Suprapubic skin (tissue), 4 donors: ENCODE measurements around the gene ANKLE2. TPM values are rescaled to one million over a fixed set of nuclear protein-coding genes. Genes with fewer than 3 reads are reported as not detected.

Experiments used
- DNase-seq, 2 donors: peaks; one replicate each; pipeline ENCODE4 v3.0.0-alpha.2; 2019; ENCODE audit warnings: low spot score in 2 of 2
- H3K27ac ChIP-seq: fragments of 200-600 bp; sonication (generic); one replicate; pipeline ENCODE4 v1.5.1; 2019
- H3K27me3 ChIP-seq: fragments of 200-600 bp; sonication (generic); one replicate; pipeline ENCODE4 v1.5.1; 2019
- H3K36me3 ChIP-seq: fragments of 200-600 bp; sonication (generic); one replicate; pipeline ENCODE4 v1.5.1; 2019
- H3K4me1 ChIP-seq: fragments of 200-600 bp; sonication (generic); one replicate; pipeline ENCODE4 v1.5.1; 2019
- H3K4me3 ChIP-seq: fragments of 200-600 bp; sonication (generic); one replicate; pipeline ENCODE4 v1.5.1; 2019; ENCODE audit warnings: mild to moderate bottlenecking
- H3K9me3 ChIP-seq: fragments of 200-600 bp; sonication (generic); one replicate; pipeline ENCODE4 v1.5.1; 2019
- EP300 ChIP-seq: sonication (generic); formaldehyde crosslinking; IDR thresholded peaks from one replicate; pipeline ENCODE4 v1.6.1; 2017; ENCODE audit warnings: antibody characterized with exemption
- POLR2A ChIP-seq, 2 donors: fragments of 450-650 bp; IDR thresholded peaks; one replicate each; pipeline ENCODE4 v1.6.1; 2017; ENCODE audit warnings: antibody characterized with exemption in 2 of 2, mild to moderate bottlenecking in 2 of 2, moderate library complexity in 2 of 2
- POLR2AphosphoS5 ChIP-seq, 3 donors: sonication (generic); formaldehyde crosslinking; IDR thresholded peaks; one replicate each; pipeline ENCODE4 v1.6.1; 2017; ENCODE audit warnings: antibody characterized with exemption in 3 of 3
- WGBS: methylation state at CpG from one replicate; pipeline ENCODE4 v1.1.5; 2018; 5-methylcytosine and 5-hydroxymethylcytosine counted together
- total RNA-seq, 4 donors: library from RNA; depleted of rRNA; stranded (reverse); fragments of >200 nt; gene quantifications; one replicate each; pipeline ENCODE4 v1.1.0, GENCODE V29; 2016
- TF ChIP-seq, protein P1 (sequence below), 2 donors: fragments of 200-600 bp in 1 of 2; fragments of 450-650 bp in 1 of 2; sonication (generic) in 1 of 2; IDR thresholded peaks; one replicate each; pipeline ENCODE4 v1.5.1; 2016 to 2019; ENCODE audit warnings: antibody characterized with exemption in 2 of 2, mild to moderate bottlenecking in 1 of 2, moderate library complexity in 1 of 2

ANKLE2 gene
- total RNA-seq, 4 donors from 2014 or later = 74.7 to 222 (median 111) TPM

DNA sequence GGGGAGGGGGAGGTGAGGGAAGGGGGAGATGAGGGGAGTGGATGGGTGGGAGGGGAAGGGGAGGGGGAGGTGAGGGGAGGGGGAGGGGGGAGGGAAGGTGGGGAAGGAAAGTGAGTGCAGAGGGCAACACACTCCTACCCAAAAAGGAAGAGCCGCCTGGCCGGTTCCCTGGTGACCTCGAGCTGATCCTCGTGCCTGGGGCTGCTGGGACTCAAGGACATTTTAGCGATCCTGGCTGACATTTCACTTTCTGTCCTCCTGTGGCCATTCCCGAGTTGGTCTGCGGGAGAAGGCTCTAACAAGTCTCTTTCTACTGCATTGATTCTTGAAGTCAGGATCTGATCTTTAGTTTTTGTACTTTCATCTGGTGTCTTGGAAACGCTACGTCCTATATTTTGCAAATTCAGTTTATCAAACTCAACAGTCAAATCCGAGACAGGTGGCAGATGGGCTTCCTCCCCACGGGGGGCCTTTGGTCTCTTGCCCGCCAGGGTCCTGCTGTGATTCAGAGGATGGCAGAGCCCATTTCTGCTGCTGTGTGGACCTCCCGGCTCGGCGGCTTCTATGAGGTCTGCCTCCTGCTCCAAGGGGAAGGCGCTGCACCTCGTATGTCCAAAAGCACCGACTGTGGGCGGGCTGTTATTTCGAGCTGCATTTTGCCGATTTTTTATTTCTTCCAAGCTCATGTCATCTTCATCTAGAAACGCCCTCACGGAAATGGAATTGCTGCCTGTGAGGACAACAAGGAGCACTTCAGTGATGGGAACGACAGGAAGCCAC, 31.9 kb downstream of the ANKLE2 start:
- H3K27me3 ChIP-seq = no peaks in the 10 kb centered on the region
- H3K4me1 ChIP-seq = no peaks in the 10 kb centered on the region
- peaks cover 97% of the 10 kb centered on the region for H3K36me3 ChIP-seq
- TF ChIP-seq, protein P1, sequence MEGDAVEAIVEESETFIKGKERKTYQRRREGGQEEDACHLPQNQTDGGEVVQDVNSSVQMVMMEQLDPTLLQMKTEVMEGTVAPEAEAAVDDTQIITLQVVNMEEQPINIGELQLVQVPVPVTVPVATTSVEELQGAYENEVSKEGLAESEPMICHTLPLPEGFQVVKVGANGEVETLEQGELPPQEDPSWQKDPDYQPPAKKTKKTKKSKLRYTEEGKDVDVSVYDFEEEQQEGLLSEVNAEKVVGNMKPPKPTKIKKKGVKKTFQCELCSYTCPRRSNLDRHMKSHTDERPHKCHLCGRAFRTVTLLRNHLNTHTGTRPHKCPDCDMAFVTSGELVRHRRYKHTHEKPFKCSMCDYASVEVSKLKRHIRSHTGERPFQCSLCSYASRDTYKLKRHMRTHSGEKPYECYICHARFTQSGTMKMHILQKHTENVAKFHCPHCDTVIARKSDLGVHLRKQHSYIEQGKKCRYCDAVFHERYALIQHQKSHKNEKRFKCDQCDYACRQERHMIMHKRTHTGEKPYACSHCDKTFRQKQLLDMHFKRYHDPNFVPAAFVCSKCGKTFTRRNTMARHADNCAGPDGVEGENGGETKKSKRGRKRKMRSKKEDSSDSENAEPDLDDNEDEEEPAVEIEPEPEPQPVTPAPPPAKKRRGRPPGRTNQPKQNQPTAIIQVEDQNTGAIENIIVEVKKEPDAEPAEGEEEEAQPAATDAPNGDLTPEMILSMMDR (IDR thresholded peaks at IDR 0.05) = no peak
- no peak for TF ChIP-seq POLR2A (IDR thresholded peaks at IDR 0.05)
- no peak for TF ChIP-seq EP300
- no peak for TF ChIP-seq POLR2AphosphoS5 (IDR thresholded peaks at IDR 0.05)
- no peak for DNase-seq
- no peak overlapping the region for H3K27ac ChIP-seq
- no peak overlapping the region for H3K4me3 ChIP-seq
- 87% methylated on average over 24 of the region's 24 CpGs for WGBS
- no peaks in the 10 kb centered on the region for H3K9me3 ChIP-seq

DNA sequence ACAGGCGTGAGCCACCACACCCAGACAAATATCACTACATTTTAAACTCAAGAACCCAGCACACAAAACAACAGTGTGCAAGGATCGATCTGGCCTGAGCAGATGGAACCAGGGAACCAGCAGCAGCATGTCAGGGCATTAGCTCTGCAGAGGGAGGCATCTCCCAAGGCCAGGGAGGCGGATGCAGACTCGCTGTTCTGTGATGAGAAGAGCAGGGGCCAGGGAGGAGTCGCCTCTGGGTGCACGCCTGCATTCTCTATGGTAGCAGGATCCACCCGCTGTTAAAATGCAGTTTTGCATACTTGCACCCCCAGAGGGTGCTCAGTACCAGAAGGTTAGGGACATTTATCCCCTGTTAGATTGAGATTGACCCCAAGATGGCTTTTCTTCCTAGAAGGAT, 33.1 kb downstream of the ANKLE2 start:
- no peaks in the 10 kb centered on the region for H3K4me1 ChIP-seq
- no peaks in the 10 kb centered on the region for H3K27me3 ChIP-seq
- H3K9me3 ChIP-seq = no peaks in the 10 kb centered on the region
- WGBS = 80% methylated on average over 7 of the region's 7 CpGs
- TF ChIP-seq, protein P1 (IDR thresholded peaks at IDR 0.05) = no peak
- TF ChIP-seq EP300 = no peak
- no peak for TF ChIP-seq POLR2A (IDR thresholded peaks at IDR 0.05)
- TF ChIP-seq POLR2AphosphoS5 (IDR thresholded peaks at IDR 0.05) = no peak
- no peak overlapping the region for H3K27ac ChIP-seq
- DNase-seq = no peak
- H3K36me3 ChIP-seq = peaks cover 97% of the 10 kb centered on the region
- H3K4me3 ChIP-seq = no peak overlapping the region

DNA sequence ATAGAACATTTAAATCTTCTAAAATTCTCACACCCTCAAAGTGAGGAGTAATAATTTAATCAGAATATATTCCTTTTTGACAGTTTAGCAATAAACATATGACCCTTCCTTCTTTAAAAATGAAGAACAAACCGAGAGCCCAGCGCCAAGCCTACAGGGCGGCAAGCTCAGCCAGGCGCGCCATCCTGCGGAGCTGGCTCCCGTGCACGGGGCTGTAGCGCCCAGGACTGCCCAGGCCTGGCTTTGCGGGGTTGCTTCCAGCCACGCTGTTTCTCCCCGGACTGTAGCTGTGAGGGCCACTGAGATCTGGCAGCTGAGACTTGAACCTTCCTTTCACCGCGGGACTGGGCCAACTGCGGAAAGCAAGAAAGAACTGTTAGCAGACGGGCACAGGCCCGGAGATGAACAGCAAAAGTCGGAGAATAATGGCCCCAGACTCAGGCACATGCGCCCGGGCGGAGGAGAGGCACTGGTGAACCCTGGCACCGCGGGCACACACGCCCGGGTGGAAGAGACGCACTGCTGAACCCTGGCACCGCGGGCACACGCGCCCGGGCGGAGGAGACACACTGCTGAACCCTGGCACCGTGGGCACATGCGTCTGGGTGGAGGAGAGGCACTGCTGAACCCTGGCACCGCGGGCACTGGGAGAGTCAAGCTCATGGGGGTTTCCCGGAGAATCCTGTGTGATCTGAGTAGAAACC, 34.4 kb downstream of the ANKLE2 start:
- no peak for DNase-seq
- no peak overlapping the region for H3K27ac ChIP-seq
- H3K4me1 ChIP-seq = no peaks in the 10 kb centered on the region
- no peak for TF ChIP-seq POLR2AphosphoS5 (IDR thresholded peaks at IDR 0.05)
- TF ChIP-seq, protein P1 (IDR thresholded peaks at IDR 0.05) = no peak
- TF ChIP-seq POLR2A (IDR thresholded peaks at IDR 0.05) = no peak
- no peak for TF ChIP-seq EP300
- H3K9me3 ChIP-seq = no peaks in the 10 kb centered on the region
- 92% methylated on average over 34 of the region's 37 CpGs for WGBS
- H3K4me3 ChIP-seq = no peak overlapping the region
- no peaks in the 10 kb centered on the region for H3K27me3 ChIP-seq
- H3K36me3 ChIP-seq = peaks cover 96% of the 10 kb centered on the region

DNA sequence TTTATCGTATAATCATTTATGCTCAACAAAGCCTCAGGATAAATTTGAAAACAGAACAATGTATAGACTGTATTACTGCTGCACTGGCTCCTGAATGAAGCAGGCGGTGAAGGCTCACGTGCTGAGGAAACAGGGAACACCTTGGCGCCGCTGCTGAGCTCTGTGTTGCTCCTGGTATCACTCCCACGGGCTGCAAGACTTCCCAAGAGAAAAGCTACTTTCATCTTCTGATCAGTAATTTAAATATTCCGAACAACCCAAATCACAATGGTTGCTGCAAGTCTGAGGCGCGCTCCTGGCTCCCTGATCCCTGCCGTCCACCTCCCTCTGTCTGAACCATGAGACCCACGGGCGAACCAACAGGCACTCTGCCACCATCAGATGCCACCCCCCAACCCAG, 35.2 kb downstream of the ANKLE2 start:
- no peak overlapping the region for H3K4me3 ChIP-seq
- no peaks in the 10 kb centered on the region for H3K27me3 ChIP-seq
- no peaks in the 10 kb centered on the region for H3K4me1 ChIP-seq
- 95% methylated on average over 10 of the region's 12 CpGs for WGBS
- H3K36me3 ChIP-seq = peaks cover 96% of the 10 kb centered on the region
- TF ChIP-seq POLR2AphosphoS5 (IDR thresholded peaks at IDR 0.05) (no peak), POLR2A (IDR thresholded peaks at IDR 0.05) (no peak), EP300 (no peak)
- TF ChIP-seq, protein P1 (IDR thresholded peaks at IDR 0.05) = no peak
- H3K9me3 ChIP-seq = no peaks in the 10 kb centered on the region
- no peak for DNase-seq
- no peak overlapping the region for H3K27ac ChIP-seq

DNA sequence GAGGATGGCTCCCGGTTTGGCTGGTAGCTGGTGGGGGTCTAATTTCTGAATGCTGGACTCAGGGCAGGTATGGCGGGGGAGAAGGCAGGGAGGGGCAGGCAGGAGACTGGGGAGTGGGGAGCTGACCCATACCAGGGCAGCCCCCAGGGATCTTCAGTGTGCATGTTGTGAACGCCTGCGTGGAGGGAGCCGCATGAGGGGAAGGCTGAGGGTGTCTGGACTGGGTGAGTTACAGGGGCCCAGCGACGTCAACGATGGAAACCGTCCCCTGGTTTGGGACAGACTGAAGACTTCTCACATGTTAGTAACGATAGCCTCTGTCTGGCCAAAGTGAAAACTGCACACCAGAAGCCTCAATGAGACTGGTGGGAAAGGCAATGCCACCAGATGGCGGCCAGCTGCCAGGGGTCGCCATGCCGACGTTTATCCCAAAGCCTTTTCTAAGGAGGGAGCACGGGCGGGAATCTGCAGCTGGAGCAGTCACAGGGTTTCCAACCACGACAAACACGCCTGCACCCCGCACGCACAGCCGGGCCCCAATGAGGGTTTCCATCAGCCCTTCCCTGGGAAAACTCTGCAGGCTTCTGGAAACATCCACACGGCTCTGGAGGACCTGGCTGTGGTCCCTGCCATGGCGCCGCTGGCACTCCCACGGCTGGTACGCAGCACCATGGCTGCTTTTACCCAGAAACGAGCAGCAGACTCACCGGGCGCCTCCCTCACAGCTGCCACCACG, 37.0 kb downstream of the ANKLE2 start:
- H3K9me3 ChIP-seq = no peaks in the 10 kb centered on the region
- H3K4me1 ChIP-seq = no peaks in the 10 kb centered on the region
- no peak overlapping the region for H3K4me3 ChIP-seq
- no peak for TF ChIP-seq EP300
- no peaks in the 10 kb centered on the region for H3K27me3 ChIP-seq
- DNase-seq = no peak
- H3K27ac ChIP-seq = no peak overlapping the region
- 73% methylated on average over 18 of the region's 30 CpGs for WGBS
- peaks cover 96% of the 10 kb centered on the region for H3K36me3 ChIP-seq
